Thoracic aorta (tissue), 2 donors: Measurements from ENCODE around the gene ZNF205. TPM values are rescaled to one million over a fixed set of nuclear protein-coding genes. Genes with fewer than 3 reads are reported as not detected.

Experiments
- ATAC-seq: fragments of 150-250 bp; one replicate; pipeline ENCODE4 v1.8.0; 2017; ENCODE audit warnings: low read depth; ENCODE audit not compliant: insufficient number of reproducible peaks, low FRiP score
- DNase-seq: peaks from one replicate; pipeline ENCODE4 v3.0.0-alpha.2; 2020; ENCODE audit warnings: low spot score
- H3K27ac ChIP-seq, 2 donors: fragments of 200-600 bp; sonication (generic); 1 replicate in 1 of 2; 2 replicates in 1 of 2; pipeline ENCODE4 v1.5.1; 2016; ENCODE audit warnings: mild to moderate bottlenecking in 2 of 2, moderate library complexity in 2 of 2
- H3K27me3 ChIP-seq: fragments of 200-600 bp; sonication (generic); replicated peaks from 2 replicates; pipeline ENCODE4 v1.6.0; 2016; ENCODE audit warnings: mild to moderate bottlenecking; ENCODE audit not compliant: insufficient read depth
- H3K36me3 ChIP-seq: fragments of 200-600 bp; sonication (generic); one replicate; pipeline ENCODE4 v1.5.1; 2016
- H3K4me1 ChIP-seq, 2 donors: fragments of 200-600 bp; sonication (generic); 1 replicate in 1 of 2; 2 replicates in 1 of 2; pipeline versions ENCODE4 v1.5.1 to v1.6.0; 2016; ENCODE audit warnings: low read depth in 2 of 2, mild to moderate bottlenecking in 1 of 2; ENCODE audit not compliant: control insufficient read depth in 1 of 2
- H3K4me3 ChIP-seq: fragments of 200-600 bp; sonication (generic); 2 replicates; pipeline ENCODE4 v1.5.1; 2016; ENCODE audit warnings: mild to moderate bottlenecking
- H3K9me3 ChIP-seq: fragments of 200-600 bp; sonication (generic); 2 replicates; pipeline ENCODE4 v1.5.1; 2016
- total RNA-seq, 2 donors: library from RNA; depleted of rRNA; stranded (reverse); fragments of >200 nt; gene quantifications; one replicate each; pipeline versions ENCODE4 v1.1.0 to v1.2.3, GENCODE V29; 2016
- TF ChIP-seq, protein P1 (sequence below): fragments of 200-600 bp; sonication (generic); IDR thresholded peaks from one replicate; pipeline ENCODE4 v1.5.1; 2019; ENCODE audit warnings: antibody characterized with exemption

Gene ZNF205
- total RNA-seq, 2 donors from 2014 or later: 16.4 to 19.4 TPM

DNA sequence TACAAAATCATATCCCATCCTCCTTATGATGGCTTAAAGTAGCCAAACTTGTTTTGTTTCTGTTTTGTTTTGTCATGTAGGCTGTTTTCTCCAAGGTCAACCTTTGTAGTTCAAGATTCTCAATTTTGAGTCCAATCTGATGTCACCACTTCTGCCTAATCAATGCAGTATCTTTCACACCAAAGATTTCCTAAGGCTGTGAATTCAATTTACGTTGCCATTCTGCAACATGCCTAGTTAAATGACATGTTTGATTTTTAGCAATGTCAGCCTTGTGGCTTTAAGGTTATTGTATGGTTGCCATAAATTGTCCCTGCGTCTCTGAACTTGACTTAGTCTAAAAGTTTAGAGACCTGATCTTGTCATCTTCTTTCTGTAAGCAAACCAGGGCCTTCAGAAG is 42.8 kb downstream of the ZNF205 start:
- ATAC-seq: no peak
- Histone ChIP-seq H3K36me3 (no peaks in the 10 kb centered on the region), H3K9me3 (no peaks in the 10 kb centered on the region), H3K27ac (no peak overlapping the region), H3K27me3 (no peaks in the 10 kb centered on the region), H3K4me1 (peaks cover 7 to 25% of the 10 kb centered on the region in 2 donors), H3K4me3 (no peak overlapping the region)
- TF ChIP-seq, protein P1, sequence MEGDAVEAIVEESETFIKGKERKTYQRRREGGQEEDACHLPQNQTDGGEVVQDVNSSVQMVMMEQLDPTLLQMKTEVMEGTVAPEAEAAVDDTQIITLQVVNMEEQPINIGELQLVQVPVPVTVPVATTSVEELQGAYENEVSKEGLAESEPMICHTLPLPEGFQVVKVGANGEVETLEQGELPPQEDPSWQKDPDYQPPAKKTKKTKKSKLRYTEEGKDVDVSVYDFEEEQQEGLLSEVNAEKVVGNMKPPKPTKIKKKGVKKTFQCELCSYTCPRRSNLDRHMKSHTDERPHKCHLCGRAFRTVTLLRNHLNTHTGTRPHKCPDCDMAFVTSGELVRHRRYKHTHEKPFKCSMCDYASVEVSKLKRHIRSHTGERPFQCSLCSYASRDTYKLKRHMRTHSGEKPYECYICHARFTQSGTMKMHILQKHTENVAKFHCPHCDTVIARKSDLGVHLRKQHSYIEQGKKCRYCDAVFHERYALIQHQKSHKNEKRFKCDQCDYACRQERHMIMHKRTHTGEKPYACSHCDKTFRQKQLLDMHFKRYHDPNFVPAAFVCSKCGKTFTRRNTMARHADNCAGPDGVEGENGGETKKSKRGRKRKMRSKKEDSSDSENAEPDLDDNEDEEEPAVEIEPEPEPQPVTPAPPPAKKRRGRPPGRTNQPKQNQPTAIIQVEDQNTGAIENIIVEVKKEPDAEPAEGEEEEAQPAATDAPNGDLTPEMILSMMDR: no peak
- DNase-seq: no peak

DNA sequence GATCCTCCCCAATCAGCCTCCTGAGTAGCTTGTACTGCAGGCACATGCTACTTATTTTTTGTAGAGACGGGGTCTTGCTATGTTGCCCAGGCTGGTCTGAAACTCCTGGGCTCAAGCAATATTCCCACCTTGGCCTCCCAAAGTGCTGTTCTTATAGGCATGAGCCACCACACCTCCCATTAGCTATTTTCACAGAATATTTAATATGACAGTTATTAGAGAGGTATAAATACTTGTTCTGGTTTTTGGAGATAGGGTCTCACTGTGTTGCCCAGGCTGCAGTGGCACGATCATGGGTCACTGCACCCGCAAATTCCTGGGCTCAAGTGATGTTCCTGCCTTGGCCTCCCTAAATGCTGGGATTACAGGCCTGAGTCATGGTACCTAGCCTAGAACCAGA is 43.6 kb downstream of the ZNF205 start:
- ATAC-seq (no peak), DNase-seq (no peak)
- TF ChIP-seq, protein P1: no peak
- H3K9me3 ChIP-seq: no peaks in the 10 kb centered on the region
- no peak overlapping the region for H3K27ac ChIP-seq
- H3K27me3 ChIP-seq: no peaks in the 10 kb centered on the region
- no peaks in the 10 kb centered on the region for H3K36me3 ChIP-seq
- H3K4me3 ChIP-seq: no peak overlapping the region
- peaks cover 7 to 22% of the 10 kb centered on the region in 2 donors for H3K4me1 ChIP-seq

DNA sequence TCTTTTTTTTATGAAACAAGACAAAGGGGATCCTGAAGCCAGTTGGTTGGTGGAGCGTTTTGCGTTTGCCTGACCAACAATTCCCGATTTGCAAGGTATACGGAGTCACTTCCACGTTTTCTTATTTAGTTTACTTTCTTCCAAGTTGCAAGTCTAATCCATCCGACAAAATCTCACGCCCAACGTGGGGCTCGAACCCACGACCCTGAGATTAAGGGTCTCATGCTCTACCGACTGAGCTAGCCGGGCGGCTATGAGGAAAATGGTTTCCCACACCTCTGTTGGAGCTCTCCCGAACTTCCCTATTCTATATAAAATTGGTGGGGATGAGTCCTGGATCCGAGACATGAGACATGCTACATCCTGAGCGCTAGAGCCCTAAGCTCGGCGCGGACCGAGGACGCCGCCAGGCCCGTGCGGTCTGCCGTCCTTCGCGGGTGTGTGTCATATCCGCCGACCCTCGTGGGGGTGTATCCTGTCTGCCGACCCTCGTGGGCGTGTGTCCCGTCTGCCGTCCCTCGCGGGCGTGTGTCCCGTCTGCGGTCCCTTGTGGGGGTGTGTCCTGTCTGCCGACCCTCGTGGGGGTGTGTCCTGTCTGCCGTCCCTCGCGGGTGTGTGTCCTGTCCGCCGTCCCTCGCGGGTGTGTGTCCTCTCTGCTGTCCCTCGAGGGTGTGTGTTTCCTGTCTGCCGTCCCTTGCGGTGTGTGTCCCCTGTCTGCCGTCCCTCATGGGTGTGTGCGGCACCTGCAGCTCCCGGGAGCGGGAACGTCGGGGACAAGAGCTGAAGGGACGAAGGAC is 45.0 kb downstream of the ZNF205 start:
- H3K36me3 ChIP-seq: no peaks in the 10 kb centered on the region
- no peaks in the 10 kb centered on the region for H3K9me3 ChIP-seq
- peaks cover 0 to 15% of the 10 kb centered on the region in 2 donors for H3K4me1 ChIP-seq
- H3K4me3 ChIP-seq: peak overlapping the region; percentile 85
- H3K27ac ChIP-seq: peak overlapping the region; percentile 77 to 82
- peak; percentile 41 for DNase-seq
- ATAC-seq: peak; percentile 8
- TF ChIP-seq, protein P1: no peak
- H3K27me3 ChIP-seq: no peaks in the 10 kb centered on the region

DNA sequence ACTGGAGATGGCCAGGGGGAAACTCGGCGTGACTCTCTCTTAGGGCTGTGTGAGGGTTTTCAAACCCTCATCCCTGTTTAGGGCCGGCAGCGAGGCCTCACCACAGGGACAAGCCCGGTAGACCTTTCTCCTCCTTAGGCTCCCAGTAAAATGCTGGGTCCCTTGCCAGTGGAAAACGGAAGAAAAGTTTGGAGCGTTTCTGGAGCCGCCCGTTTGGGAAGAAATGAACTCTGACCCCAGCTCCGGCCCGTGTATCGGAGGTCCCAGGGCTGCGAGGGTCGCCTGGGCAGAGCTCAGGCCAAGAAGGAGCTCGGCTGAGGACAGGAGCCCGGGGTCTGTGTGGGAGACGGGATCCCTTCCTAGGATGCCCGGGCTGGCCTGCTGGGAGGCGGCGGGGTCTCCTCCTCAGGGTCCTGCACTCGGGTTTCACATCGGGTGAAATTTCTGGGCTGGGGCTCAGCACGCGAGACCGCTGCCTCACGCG is 45.7 kb downstream of the ZNF205 start:
- peak overlapping the region; percentile 77 to 82 for H3K27ac ChIP-seq
- no peaks in the 10 kb centered on the region for H3K27me3 ChIP-seq
- peak overlapping the region; percentile 85 for H3K4me3 ChIP-seq
- ATAC-seq (no peak), DNase-seq (no peak)
- TF ChIP-seq, protein P1: no peak
- H3K9me3 ChIP-seq: no peaks in the 10 kb centered on the region
- peaks cover 0 to 15% of the 10 kb centered on the region in 2 donors for H3K4me1 ChIP-seq
- no peaks in the 10 kb centered on the region for H3K36me3 ChIP-seq

DNA sequence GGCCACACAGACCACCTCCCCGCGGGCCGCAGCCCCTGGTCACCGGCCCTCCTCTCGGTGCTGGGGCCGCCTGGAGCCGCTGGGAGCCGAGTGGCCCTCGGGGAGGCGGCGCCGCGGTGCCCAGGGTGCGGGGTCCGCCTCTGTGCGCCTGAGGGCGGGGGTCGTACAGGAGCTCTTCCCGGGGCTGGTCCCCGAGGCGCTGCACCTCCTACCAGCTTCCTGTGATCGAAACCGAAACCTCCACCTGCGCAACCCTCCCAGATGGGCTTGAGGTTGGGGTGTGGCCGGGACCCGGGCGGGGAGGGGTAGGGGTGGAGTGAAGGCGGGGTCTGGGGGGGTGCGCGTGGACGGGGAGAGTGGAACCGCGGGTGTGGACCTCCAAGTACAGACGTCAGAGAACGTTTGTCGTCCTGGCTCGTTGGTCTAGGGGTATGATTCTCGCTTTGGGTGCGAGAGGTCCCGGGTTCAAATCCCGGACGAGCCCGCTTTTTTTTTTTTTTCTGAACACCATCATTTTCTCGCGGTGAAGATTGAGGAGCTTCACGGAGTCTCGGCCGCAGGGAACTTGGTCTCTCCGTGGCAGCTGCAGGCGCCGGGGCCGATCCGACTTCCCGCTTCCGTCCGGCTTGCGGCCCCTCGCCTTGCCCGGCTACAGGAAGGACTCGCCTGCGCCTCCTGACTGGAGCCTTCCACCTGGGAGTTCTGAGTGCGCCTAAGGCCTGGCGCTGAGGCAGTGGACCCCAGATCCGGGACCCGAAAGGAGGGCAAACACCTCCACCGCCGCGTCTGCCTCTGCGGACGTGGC is 46.3 kb downstream of the ZNF205 start:
- ATAC-seq (peak; percentile 64), DNase-seq (peak; percentile 63)
- Histone ChIP-seq H3K4me3 (peak overlapping the region; percentile 85), H3K4me1 (peaks cover 0 to 15% of the 10 kb centered on the region in 2 donors), H3K36me3 (no peaks in the 10 kb centered on the region), H3K9me3 (no peaks in the 10 kb centered on the region), H3K27ac (peak overlapping the region; percentile 82 to 86), H3K27me3 (no peaks in the 10 kb centered on the region)
- TF ChIP-seq, protein P1: no peak
